ENCODE data around the gene RBM47. TPM values are rescaled to one million over a fixed set of nuclear protein-coding genes. Genes with fewer than 3 reads are reported as not detected.
A peak's percentile ranks its signal among the peaks of the same experiment; 100 is the strongest.

The RBM47 gene
- total RNA-seq, 5 donors from 2014 or later (not counting 1 experiment from before 2014, with no cell fraction given), result 0.19 to 1.3 (median 0.79) TPM

GRCh38 chr4:40648742-40649281 is 19.1 kb upstream of the RBM47 start:
- H3K9me3 ChIP-seq, result no peaks in the 10 kb centered on the region
- ATAC-seq (replicated peaks in 1 of 4), result no peak
- Mint-ChIP-seq H3K4me3 (no peak overlapping the region), H3K27me3 (no peaks in the 10 kb centered on the region), H3K27ac (no peak overlapping the region), H3K36me3 (no peaks in the 10 kb centered on the region), H3K4me1 (no peaks in the 10 kb centered on the region), H3K9me3 (peaks cover 0 to under 1% (median 0%) of the 10 kb centered on the region in 3 donors)
- H3K27ac ChIP-seq (ENCODE audit: low read length), result no peak overlapping the region
- H3K36me3 ChIP-seq (ENCODE audit: control insufficient read depth in 2 of 2, extremely low read depth in 1 of 2, insufficient read depth in 1 of 2, low read length in 1 of 2), result no peaks in the 10 kb centered on the region
- POLR2A ChIA-PET, result interaction anchor here in 1 of 2 donors (0.7 kb wide), 1 partner anchor 250 kb away, joined by 3 read pairs; no protein-coding TSS in a partner anchor
- peaks cover 0 to 2% of the 10 kb centered on the region in 2 experiments for H3K27me3 ChIP-seq (replicated peaks in 1 of 2; ENCODE audit: control insufficient read depth in 2 of 2, extremely low read depth in 1 of 2, insufficient read depth in 2 of 2, low read length in 1 of 2)
- 73% methylated on average over 2 of the region's 9 CpGs for WGBS (ENCODE audit: insufficient coverage)
- no peak overlapping the region for H3K4me3 ChIP-seq (ENCODE audit: control insufficient read depth in 1 of 2, extremely low read depth in 1 of 2, low read length in 1 of 2)
- no peak for DNase-seq
- CTCF ChIA-PET, result interaction anchor here in 1 of 2 donors (0.6 kb wide), 1 partner anchor 133 kb away, joined by 4 read pairs; no protein-coding TSS in a partner anchor
- no peaks in the 10 kb centered on the region for H3K4me1 ChIP-seq (ENCODE audit: control insufficient read depth in 1 of 2, extremely low read depth in 1 of 2, insufficient read depth in 2 of 2, low read length in 2 of 2)

- CTCF ChIA-PET, result no interaction called here
- POLR2A ChIA-PET, result no interaction called here
- ATAC-seq (replicated peaks in 1 of 4), result no peak
- DNase-seq, result no peak
- Mint-ChIP-seq H3K27me3 (no peaks in the 10 kb centered on the region), H3K27ac (no peak overlapping the region), H3K9me3 (peaks cover 0 to 4% (median 0%) of the 10 kb centered on the region in 3 donors), H3K4me3 (no peak overlapping the region), H3K4me1 (no peaks in the 10 kb centered on the region), H3K36me3 (no peaks in the 10 kb centered on the region)
- Histone ChIP-seq H3K27ac (ENCODE audit: low read length) (no peak overlapping the region), H3K4me1 (ENCODE audit: control insufficient read depth in 1 of 2, extremely low read depth in 1 of 2, insufficient read depth in 2 of 2, low read length in 2 of 2) (no peaks in the 10 kb centered on the region), H3K27me3 (replicated peaks in 1 of 2; ENCODE audit: control insufficient read depth in 2 of 2, extremely low read depth in 1 of 2, insufficient read depth in 2 of 2, low read length in 1 of 2) (peaks cover 0 to 2% of the 10 kb centered on the region in 2 experiments), H3K9me3 (no peaks in the 10 kb centered on the region), H3K4me3 (ENCODE audit: control insufficient read depth in 1 of 2, extremely low read depth in 1 of 2, low read length in 1 of 2) (no peak overlapping the region), H3K36me3 (ENCODE audit: control insufficient read depth in 2 of 2, extremely low read depth in 1 of 2, insufficient read depth in 1 of 2, low read length in 1 of 2) (no peaks in the 10 kb centered on the region)
Measured at GRCh38 chr4:40648131-40648530, 18.5 kb upstream of the RBM47 start.

- ATAC-seq (replicated peaks in 1 of 4), result no peak
- H3K4me1 ChIP-seq (ENCODE audit: control insufficient read depth in 1 of 2, extremely low read depth in 1 of 2, insufficient read depth in 2 of 2, low read length in 2 of 2), result no peaks in the 10 kb centered on the region
- ChIA-PET POLR2A (no interaction called here), CTCF (no interaction called here)
- no peak for DNase-seq
- Mint-ChIP-seq H3K9me3 (peaks cover 0 to 4% (median 0%) of the 10 kb centered on the region in 3 donors), H3K27me3 (no peaks in the 10 kb centered on the region), H3K36me3 (no peaks in the 10 kb centered on the region), H3K27ac (no peak overlapping the region), H3K4me1 (no peaks in the 10 kb centered on the region), H3K4me3 (no peak overlapping the region)
- H3K27me3 ChIP-seq (replicated peaks in 1 of 2; ENCODE audit: control insufficient read depth in 2 of 2, extremely low read depth in 1 of 2, insufficient read depth in 2 of 2, low read length in 1 of 2), result peaks cover 0 to 2% of the 10 kb centered on the region in 2 experiments
- no peak overlapping the region for H3K27ac ChIP-seq (ENCODE audit: low read length)
- no peak overlapping the region for H3K4me3 ChIP-seq (ENCODE audit: control insufficient read depth in 1 of 2, extremely low read depth in 1 of 2, low read length in 1 of 2)
- no peaks in the 10 kb centered on the region for H3K36me3 ChIP-seq (ENCODE audit: control insufficient read depth in 2 of 2, extremely low read depth in 1 of 2, insufficient read depth in 1 of 2, low read length in 1 of 2)
- no peaks in the 10 kb centered on the region for H3K9me3 ChIP-seq
Measured at GRCh38 chr4:40645586-40645985, 15.9 kb upstream of the RBM47 start.

GRCh38 chr4:40632080-40632479 is 2.4 kb upstream of the RBM47 start:
- 71% methylated on average over 5 of the region's 5 CpGs for WGBS (ENCODE audit: insufficient coverage)
- CTCF ChIA-PET, result no interaction called here
- ATAC-seq (replicated peaks in 1 of 4), result no peak

GRCh38 chr4:40630335-40631021 is 814 bp upstream of the RBM47 start:
- POLR2A ChIA-PET, result no interaction called here
- peaks cover 0 to 12% of the 10 kb centered on the region in 2 experiments for H3K27me3 ChIP-seq (replicated peaks in 1 of 2; ENCODE audit: control insufficient read depth in 2 of 2, extremely low read depth in 1 of 2, insufficient read depth in 2 of 2, low read length in 1 of 2)
- peaks cover 0 to 38% of the 10 kb centered on the region in 2 donors for H3K27me3 Mint-ChIP-seq
- peak overlapping the region; percentile 39 to 91 for H3K4me3 ChIP-seq (ENCODE audit: control insufficient read depth in 1 of 2, extremely low read depth in 1 of 2, low read length in 1 of 2)
- no peaks in the 10 kb centered on the region for H3K36me3 ChIP-seq (ENCODE audit: control insufficient read depth in 2 of 2, extremely low read depth in 1 of 2, insufficient read depth in 1 of 2, low read length in 1 of 2)
- H3K9me3 ChIP-seq, result no peaks in the 10 kb centered on the region
- H3K36me3 Mint-ChIP-seq, result no peaks in the 10 kb centered on the region
- CTCF ChIA-PET, result no interaction called here
- peak overlapping the region in 1 of 2 donors; percentile 75 for H3K27ac Mint-ChIP-seq
- peaks cover 16 to 29% (median 19%) of the 10 kb centered on the region in 3 donors for H3K4me1 Mint-ChIP-seq
- no peaks in the 10 kb centered on the region for H3K9me3 Mint-ChIP-seq
- H3K4me1 ChIP-seq (ENCODE audit: control insufficient read depth in 1 of 2, extremely low read depth in 1 of 2, insufficient read depth in 2 of 2, low read length in 2 of 2), result peaks cover 4 to 8% of the 10 kb centered on the region in 2 experiments
- WGBS (ENCODE audit: insufficient coverage), result 43% methylated on average over 36 of the region's 41 CpGs
- peak in 1 of 35 experiments; percentile 26 for DNase-seq
- H3K27ac ChIP-seq (ENCODE audit: low read length), result no peak overlapping the region
- peak in 3 of 4 experiments; percentile 27 to 49 (median 34) for ATAC-seq (replicated peaks in 1 of 4)
- H3K4me3 Mint-ChIP-seq, result peak overlapping the region; percentile 72 to 86 (median 81)

More at GRCh38 chr4:40632080-40632479, 2.4 kb upstream of the RBM47 start:
- no peaks in the 10 kb centered on the region for H3K36me3 ChIP-seq (ENCODE audit: control insufficient read depth in 2 of 2, extremely low read depth in 1 of 2, insufficient read depth in 1 of 2, low read length in 1 of 2)
- no peak overlapping the region for H3K4me3 ChIP-seq (ENCODE audit: control insufficient read depth in 1 of 2, extremely low read depth in 1 of 2, low read length in 1 of 2)
- peaks cover 0 to 30% of the 10 kb centered on the region in 2 donors for H3K27me3 Mint-ChIP-seq
- peaks cover 0 to 17% of the 10 kb centered on the region in 2 experiments for H3K27me3 ChIP-seq (replicated peaks in 1 of 2; ENCODE audit: control insufficient read depth in 2 of 2, extremely low read depth in 1 of 2, insufficient read depth in 2 of 2, low read length in 1 of 2)
- POLR2A ChIA-PET, result interaction anchor here in 1 of 2 donors (0.6 kb wide), 1 partner anchor 58 kb away, joined by 3 read pairs; no protein-coding TSS in a partner anchor
- peaks cover 4 to 8% of the 10 kb centered on the region in 2 experiments for H3K4me1 ChIP-seq (ENCODE audit: control insufficient read depth in 1 of 2, extremely low read depth in 1 of 2, insufficient read depth in 2 of 2, low read length in 2 of 2)
- H3K36me3 Mint-ChIP-seq, result peaks cover 3% of the 10 kb centered on the region
- H3K27ac ChIP-seq (ENCODE audit: low read length), result no peak overlapping the region
- H3K27ac Mint-ChIP-seq, result no peak overlapping the region
- H3K9me3 Mint-ChIP-seq, result peaks cover 0 to 2% (median 0%) of the 10 kb centered on the region in 3 donors
- no peak for DNase-seq
- no peaks in the 10 kb centered on the region for H3K9me3 ChIP-seq
- H3K4me1 Mint-ChIP-seq, result peaks cover 16 to 23% (median 16%) of the 10 kb centered on the region in 3 donors
- H3K4me3 Mint-ChIP-seq, result no peak overlapping the region

- no peak overlapping the region for H3K27ac Mint-ChIP-seq
- peaks cover 4 to 8% of the 10 kb centered on the region in 2 experiments for H3K4me1 ChIP-seq (ENCODE audit: control insufficient read depth in 1 of 2, extremely low read depth in 1 of 2, insufficient read depth in 2 of 2, low read length in 2 of 2)
- peak overlapping the region; percentile 72 to 86 (median 81) for H3K4me3 Mint-ChIP-seq
- no peaks in the 10 kb centered on the region for H3K9me3 Mint-ChIP-seq
- POLR2A ChIA-PET, result no interaction called here
- no CpG with 5 or more reads among the region's 6 CpGs for WGBS (ENCODE audit: insufficient coverage)
- DNase-seq (no peak), ATAC-seq (replicated peaks in 1 of 4) (no peak)
- H3K36me3 ChIP-seq (ENCODE audit: control insufficient read depth in 2 of 2, extremely low read depth in 1 of 2, insufficient read depth in 1 of 2, low read length in 1 of 2), result no peaks in the 10 kb centered on the region
- H3K4me1 Mint-ChIP-seq, result peaks cover 16 to 29% (median 19%) of the 10 kb centered on the region in 3 donors
- peaks cover 3 to 42% of the 10 kb centered on the region in 2 donors for H3K27me3 Mint-ChIP-seq
- H3K36me3 Mint-ChIP-seq, result no peaks in the 10 kb centered on the region
- H3K27me3 ChIP-seq (replicated peaks in 1 of 2; ENCODE audit: control insufficient read depth in 2 of 2, extremely low read depth in 1 of 2, insufficient read depth in 2 of 2, low read length in 1 of 2), result peaks cover 0 to 11% of the 10 kb centered on the region in 2 experiments
- no peaks in the 10 kb centered on the region for H3K9me3 ChIP-seq
- CTCF ChIA-PET, result interaction anchor here in 1 of 2 donors (0.6 kb wide), 1 partner anchor 68 kb away, joined by 6 read pairs; no protein-coding TSS in a partner anchor
- H3K27ac ChIP-seq (ENCODE audit: low read length), result no peak overlapping the region
- H3K4me3 ChIP-seq (ENCODE audit: control insufficient read depth in 1 of 2, extremely low read depth in 1 of 2, low read length in 1 of 2), result peak overlapping the region in 1 of 2 donors; percentile 91
Measured at GRCh38 chr4:40628888-40629287, 776 bp downstream of the RBM47 start.
